Measurements from ENCODE around the gene KATNBL1. TPM values are rescaled to one million over a fixed set of nuclear protein-coding genes. Genes with fewer than 3 reads are reported as not detected.

The KATNBL1 gene
- total and polyA plus RNA-seq, 9 of the 15 experiments (the other 6 are each of a cell fraction or from before 2014, with no cell fraction given) = 6.6 to 46.0 (median 24.0) TPM

GRCh38 chr15:34154725-34155204 lies 55.1 kb downstream of the KATNBL1 start (continued):
- TF ChIP-seq PTBP1 (IDR thresholded peaks at IDR 0.05; ENCODE audit: low read depth, low read length) = no peak
- TF ChIP-seq CBX5 (IDR thresholded peaks at IDR 0.05; ENCODE audit: borderline replicate concordance, low read depth) = peak; percentile 95
- TF ChIP-seq E2F3 (CRISPR knock-in tag; IDR thresholded peaks at IDR 0.05) = no peak
- TF ChIP-seq CTBP1 (IDR thresholded peaks at IDR 0.05; ENCODE audit: borderline replicate concordance) = no peak; the same call in 1 of the 2 replicates
- TF ChIP-seq HBP1 (CRISPR knock-in tag; IDR thresholded peaks at IDR 0.05) = no peak
- TF ChIP-seq ZNF318 (IDR thresholded peaks at IDR 0.05; ENCODE audit: borderline replicate concordance in 1 of 2, low read depth in 1 of 2) = peak in 1 of 2 experiments; percentile 51; a peak in 1 of 4 replicates
- TF ChIP-seq NKRF (IDR thresholded peaks at IDR 0.05; ENCODE audit: borderline replicate concordance) = no peak
- TF ChIP-seq E2F5 (CRISPR knock-in tag; IDR thresholded peaks at IDR 0.05) = no peak
- TF ChIP-seq ZZZ3 (IDR thresholded peaks at IDR 0.05) = no peak
- TF ChIP-seq ZNF830 (CRISPR knock-in tag; IDR thresholded peaks at IDR 0.05) = no peak
- TF ChIP-seq ZNF561 (CRISPR knock-in tag; conservative IDR thresholded peaks at IDR 0.05) = 0 out of 2 replicates have a peak, but pooled peaks have one; percentile 71
- TF ChIP-seq TGIF2 (CRISPR knock-in tag; IDR thresholded peaks at IDR 0.05) = no peak
- no peak for TF ChIP-seq TFAP4 (CRISPR knock-in tag; IDR thresholded peaks at IDR 0.05; ENCODE audit: borderline replicate concordance)
- TF ChIP-seq ZNF12 (CRISPR knock-in tag; IDR thresholded peaks at IDR 0.05) = no peak

Data from K562 (cell line).